HEK293T (cell line): Measurements from ENCODE around the gene TLR2.
A peak's percentile ranks its signal among the peaks of the same experiment; 100 is the strongest.

Experiments used
- CTCF ChIA-PET: fragments of 350-600 bp; formaldehyde crosslinking; extraction: SDS; loops from one replicate; lab custom pipeline; 2021; ENCODE audit warnings: antibody characterized with exemption, inconsistent platforms; lab: Yijun Ruan, JAX
- POLR2A ChIA-PET: fragments of 350-600 bp; formaldehyde crosslinking; extraction: SDS; loops from one replicate; lab custom pipeline; 2020; ENCODE audit warnings: antibody characterized with exemption, inconsistent platforms; lab: Yijun Ruan, JAX
- DNase-seq: peaks from one replicate; pipeline ENCODE4 v3.0.0; 2012; ENCODE audit warnings: mixed read lengths; ENCODE audit errors: extremely low spot score
- ARNT ChIP-seq: fragments of 450-650 bp; IDR thresholded peaks from 2 replicates; pipeline ENCODE4 v1.6.1; 2017; ENCODE audit warnings: mild to moderate bottlenecking
- BHLHE40 ChIP-seq: fragments of 450-650 bp; IDR thresholded peaks from 2 replicates; pipeline ENCODE4 v1.6.1; 2016; ENCODE audit warnings: mild to moderate bottlenecking, moderate library complexity, borderline replicate concordance
- CTBP1 ChIP-seq: fragments of 450-650 bp; IDR thresholded peaks from 2 replicates; pipeline ENCODE4 v1.6.1; 2016; ENCODE audit warnings: borderline replicate concordance
- ELF4 ChIP-seq: fragments of 450-650 bp; IDR thresholded peaks from 2 replicates; pipeline ENCODE4 v1.6.1; 2017; ENCODE audit warnings: antibody characterized with exemption
- FOXA1 ChIP-seq: fragments of 450-650 bp; IDR thresholded peaks from 2 replicates; pipeline ENCODE4 v1.6.1; 2016; ENCODE audit warnings: mild to moderate bottlenecking
- FOXK2 ChIP-seq: fragments of 450-650 bp; IDR thresholded peaks from 2 replicates; pipeline ENCODE4 v1.6.1; 2016; ENCODE audit warnings: mild to moderate bottlenecking
- FOXM1 ChIP-seq: fragments of 450-650 bp; IDR thresholded peaks from 2 replicates; pipeline ENCODE4 v1.6.1; 2017; ENCODE audit warnings: mild to moderate bottlenecking, borderline replicate concordance
- HDGF ChIP-seq: fragments of 450-650 bp; IDR thresholded peaks from 2 replicates; pipeline ENCODE4 v1.6.1; 2017; ENCODE audit warnings: antibody characterized with exemption, borderline replicate concordance
- L3MBTL2 ChIP-seq: fragments of 450-650 bp; conservative IDR thresholded peaks from 2 replicates; pipeline ENCODE4 v1.6.1; 2016; ENCODE audit warnings: mild to moderate bottlenecking
- LEF1 ChIP-seq: fragments of 450-650 bp; IDR thresholded peaks from 2 replicates; pipeline ENCODE4 v1.6.1; 2017; ENCODE audit warnings: mild to moderate bottlenecking, borderline replicate concordance
- NFRKB ChIP-seq: fragments of 450-650 bp; IDR thresholded peaks from 2 replicates; pipeline ENCODE4 v1.6.1; 2016; ENCODE audit warnings: mild to moderate bottlenecking, moderate library complexity
- PKNOX1 ChIP-seq: fragments of 450-650 bp; IDR thresholded peaks from 2 replicates; pipeline ENCODE4 v1.6.1; 2016
- SP1 ChIP-seq: fragments of 450-650 bp; IDR thresholded peaks from 2 replicates; pipeline ENCODE4 v1.6.1; 2017
- SUZ12 ChIP-seq: fragments of 450-650 bp; IDR thresholded peaks from 2 replicates; pipeline ENCODE4 v1.6.1; 2016; ENCODE audit warnings: mild to moderate bottlenecking
- TARDBP ChIP-seq: fragments of 450-650 bp; IDR thresholded peaks from 2 replicates; pipeline ENCODE4 v1.6.1; 2016
- ZNF384 ChIP-seq: fragments of 450-650 bp; IDR thresholded peaks from 2 replicates; pipeline ENCODE4 v1.6.1; 2016

Gene TLR2

DNA sequence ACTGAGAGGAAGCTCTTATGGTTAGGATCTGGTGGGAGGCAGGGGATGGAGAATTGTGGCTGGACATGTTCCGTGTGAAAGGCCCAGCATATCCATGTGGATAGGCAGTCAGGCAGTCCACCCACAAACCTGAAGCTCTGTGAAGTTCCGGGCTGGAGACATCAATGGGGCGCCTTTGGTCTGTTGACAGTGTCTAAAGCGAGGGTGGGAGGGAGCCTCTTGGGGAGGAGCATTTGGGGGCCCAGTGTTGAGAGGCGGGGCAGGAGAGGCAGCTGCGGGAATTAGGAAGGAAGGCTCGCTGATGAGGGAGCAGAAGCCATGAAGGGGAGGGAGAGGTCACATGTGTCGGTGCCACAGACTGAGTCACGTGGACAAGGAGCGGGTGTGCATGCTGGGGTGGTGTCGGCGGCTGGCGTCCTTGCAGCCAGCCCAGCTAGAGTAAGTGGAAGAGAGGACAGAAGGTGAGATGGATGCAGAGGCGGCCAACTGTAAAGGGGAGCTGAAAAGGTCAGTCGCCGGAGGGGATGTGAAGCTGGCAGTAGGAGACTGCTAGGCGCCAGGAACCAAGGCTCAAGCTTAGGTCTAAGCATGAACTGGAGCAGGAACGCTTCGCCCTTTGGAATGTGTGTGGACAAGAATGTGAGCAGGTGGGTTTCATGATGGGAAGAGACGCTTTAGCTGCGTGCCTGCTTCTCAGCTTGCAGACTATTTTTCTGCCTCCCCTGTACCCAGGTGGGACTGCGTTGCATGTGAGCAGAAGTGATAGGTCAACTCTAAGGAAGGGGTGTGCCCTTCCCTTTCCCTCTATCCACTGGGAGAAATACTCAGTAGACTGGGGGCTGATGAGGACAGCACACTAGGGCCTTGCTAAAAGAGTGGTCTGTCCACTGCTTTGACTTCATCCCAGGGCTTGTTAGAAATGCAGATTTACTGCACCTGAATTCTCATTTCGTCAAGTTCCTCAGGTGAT, 44.0 kb upstream of the TLR2 start:
- CTCF ChIA-PET: interaction anchor here (0.6 kb wide), 1 partner anchor 91 kb away, joined by 3 read pairs; no protein-coding TSS in a partner anchor
- POLR2A ChIA-PET: no interaction called here
- DNase-seq: no peak
- TF ChIP-seq ZNF384 (no peak), FOXK2 (no peak), TARDBP (no peak), BHLHE40 (no peak), CTBP1 (no peak), LEF1 (no peak), ELF4 (no peak), FOXA1 (no peak)

DNA sequence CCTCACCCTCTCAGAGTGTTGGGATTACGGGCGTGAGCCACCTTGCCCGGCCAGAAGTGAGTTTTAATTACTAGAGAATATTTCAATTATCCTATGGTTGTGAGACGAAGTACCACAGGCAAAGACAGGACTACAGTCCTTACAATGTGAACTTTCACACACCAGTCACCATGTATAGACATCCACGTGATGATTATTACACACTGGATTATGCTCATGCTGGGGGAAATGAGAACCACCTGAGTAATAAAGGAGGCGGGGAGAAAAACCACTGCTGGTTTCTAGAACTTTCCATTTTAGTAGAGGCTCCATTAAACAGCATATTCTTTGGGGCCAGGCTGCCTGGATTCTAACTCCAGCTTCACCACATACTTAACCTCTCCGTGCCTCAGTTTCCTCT, 42.5 kb upstream of the TLR2 start:
- ChIA-PET CTCF (no interaction called here), POLR2A (no interaction called here)
- TF ChIP-seq SP1: no peak
- no peak for DNase-seq

DNA sequence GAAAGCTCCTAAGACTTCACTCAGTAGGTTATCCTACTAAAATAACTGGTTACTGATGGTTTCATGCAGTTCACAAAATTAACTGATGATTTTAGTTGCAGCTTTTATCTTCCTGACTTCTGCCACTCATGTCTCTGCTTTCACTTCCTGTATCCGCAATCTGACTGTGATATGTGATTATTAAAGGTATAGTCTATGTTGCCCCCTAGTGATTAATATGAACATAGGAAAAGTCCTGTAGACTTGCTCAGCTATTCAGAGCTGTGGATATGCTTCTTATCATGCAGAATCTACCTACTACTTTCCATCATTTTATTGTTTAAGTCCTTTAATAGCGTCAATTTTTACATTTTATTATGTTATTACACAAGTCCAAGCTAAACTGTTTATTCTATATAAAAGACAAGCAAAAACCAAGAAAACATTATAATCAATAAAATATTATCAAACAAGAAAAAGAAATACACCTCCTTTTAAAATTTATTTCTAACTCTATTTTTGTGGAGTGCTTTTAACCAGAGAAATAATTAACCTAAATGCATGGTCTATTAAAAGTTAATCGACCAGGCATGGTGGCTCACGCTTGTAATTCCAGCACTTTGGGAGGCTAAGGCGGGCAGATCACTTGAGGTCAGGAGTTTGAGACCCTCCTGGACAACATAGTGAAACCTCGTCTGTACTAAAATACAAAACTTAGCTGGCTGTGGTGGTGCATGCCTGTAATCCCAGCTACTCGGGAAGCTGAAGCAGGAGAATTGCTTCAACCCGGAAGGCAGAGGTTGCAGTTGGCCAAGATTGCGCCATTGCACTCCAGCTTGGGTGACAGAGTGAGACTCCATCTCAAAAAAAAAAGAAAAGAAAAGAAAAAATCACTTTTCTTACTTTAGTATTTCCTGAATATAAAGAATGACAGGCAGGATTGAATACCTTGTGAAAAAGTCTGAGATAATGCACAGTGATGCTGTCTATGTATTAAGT, 40.4 kb upstream of the TLR2 start:
- peak; percentile 30; the same call in 1 of the 2 replicates for TF ChIP-seq ELF4
- peak; percentile 82 for TF ChIP-seq PKNOX1
- no peak for TF ChIP-seq HDGF
- no peak for TF ChIP-seq BHLHE40
- no peak for TF ChIP-seq FOXK2
- DNase-seq: peak; percentile 49
- ChIA-PET CTCF (interaction anchor here (0.5 to 2.0 kb wide), 6 partner anchors 9 to 436 kb away, joined by 3 to 12 read pairs (median 4); partner anchors contain the start of gene MND1), POLR2A (interaction anchor here (1.2 kb wide), 1 partner anchor 299 kb away, joined by 5 read pairs; the partner anchor contains the start of gene MND1)

- TF ChIP-seq ELF4: no peak
- no peak for TF ChIP-seq PKNOX1
- TF ChIP-seq TARDBP: no peak
- TF ChIP-seq L3MBTL2: no peak
- no peak for TF ChIP-seq BHLHE40
- TF ChIP-seq SUZ12: no peak
- no peak for TF ChIP-seq SP1
- no peak for TF ChIP-seq FOXK2
- no peak for TF ChIP-seq LEF1
- no peak for TF ChIP-seq ZNF384
- TF ChIP-seq HDGF: no peak
- no peak for TF ChIP-seq FOXA1
- TF ChIP-seq ARNT: no peak
- TF ChIP-seq FOXM1: no peak
- TF ChIP-seq CTBP1: no peak
- no peak for TF ChIP-seq NFRKB
- POLR2A ChIA-PET: no interaction called here
- DNase-seq: no peak
- CTCF ChIA-PET: no interaction called here
Observed at GRCh38 chr4:153645183-153645582, 38.9 kb upstream of the TLR2 start.

GRCh38 chr4:153646261-153646660, 37.8 kb upstream of the TLR2 start:
- ChIA-PET POLR2A (interaction anchor here (1.3 kb wide), 1 partner anchor 301 kb away, joined by 4 read pairs; no protein-coding TSS in a partner anchor), CTCF (no interaction called here)
- DNase-seq: no peak
- TF ChIP-seq ZNF384 (no peak), BHLHE40 (no peak), SP1 (no peak), LEF1 (no peak), NFRKB (no peak), FOXK2 (no peak), FOXA1 (no peak), FOXM1 (no peak), CTBP1 (no peak), TARDBP (no peak)

DNA sequence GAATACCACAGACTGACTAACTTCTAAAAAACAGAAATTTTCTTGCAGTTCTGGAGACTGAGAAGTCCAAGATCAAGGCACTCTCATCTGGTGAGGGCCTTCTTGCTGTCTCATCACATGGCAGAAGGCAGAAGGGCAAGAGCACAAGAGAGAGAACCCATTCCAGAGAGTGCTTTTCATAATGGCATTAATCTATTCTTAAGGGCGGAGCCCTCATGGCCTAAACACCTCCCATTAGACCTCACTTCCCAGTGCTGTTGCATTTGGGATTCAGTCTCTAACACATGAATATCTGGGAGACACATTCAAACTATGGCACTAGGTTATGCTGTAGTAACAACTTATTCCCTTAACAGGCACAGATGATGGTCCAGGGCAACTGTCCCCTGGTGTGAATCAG, 37.1 kb upstream of the TLR2 start:
- TF ChIP-seq BHLHE40 (no peak), PKNOX1 (no peak)
- ChIA-PET CTCF (interaction anchor here (1.4 kb wide), 1 partner anchor 103 kb away, joined by 4 read pairs; no protein-coding TSS in a partner anchor), POLR2A (interaction anchor here (1.3 kb wide), 1 partner anchor 301 kb away, joined by 4 read pairs; no protein-coding TSS in a partner anchor)
- DNase-seq: no peak
